ACHN (cell line): ENCODE results near the gene ADAMTS13.

Experiments used
- DNase-seq: peaks from one replicate; pipeline ENCODE4 v3.0.0-alpha.2; 2015
- in situ Hi-C: cut with HindIII; loops from 2 replicates; pipeline ENCODE4 v1.10.0; 2017; ENCODE audit warnings: low sequenced_read_pairs, low pct_ligation_motif_present, low pct_unique_long_range_greater_than_20kb

Gene ADAMTS13

GRCh38 chr9:133417541-133418461 lies 4.4 kb upstream of the ADAMTS13 start, which contains the start of gene REXO4:
Gene REXO4, minus strand, starts transcription at chr9:133418010. Its CDS starts 166 bp downstream, at chr9:133417844.
- in situ Hi-C loops: no loop called here
- peak; percentile 79 for DNase-seq

- no peak for DNase-seq
- in situ Hi-C loops: no loop called here
These were observed 3.2 kb upstream of the ADAMTS13 start for GRCh38 chr9:133419005-133419404.

GRCh38 chr9:133420392-133420827 lies 1.8 kb upstream of the ADAMTS13 start:
- no peak for DNase-seq
- in situ Hi-C loops: no loop called here

- no peak for DNase-seq
- in situ Hi-C loops: no loop called here
These were observed 1.0 kb downstream of the ADAMTS13 start for GRCh38 chr9:133423216-133423615.

GRCh38 chr9:133424187-133424586 lies 2.0 kb downstream of the ADAMTS13 start:
- DNase-seq: no peak
- in situ Hi-C loops: no loop called here

- in situ Hi-C loops: no loop called here
- DNase-seq: no peak
These were observed 3.0 kb downstream of the ADAMTS13 start for GRCh38 chr9:133425049-133425632.

GRCh38 chr9:133426011-133426410 lies 3.8 kb downstream of the ADAMTS13 start:
- in situ Hi-C loops: no loop called here

GRCh38 chr9:133427658-133428348 lies 5.6 kb downstream of the ADAMTS13 start:
- in situ Hi-C loops: no loop called here
- no peak for DNase-seq

More at GRCh38 chr9:133426011-133426410, 3.8 kb downstream of the ADAMTS13 start:
- no peak for DNase-seq

- peak; percentile 5 for DNase-seq
- in situ Hi-C loops: no loop called here
These were observed 6.5 kb downstream of the ADAMTS13 start for GRCh38 chr9:133428617-133429101.

- DNase-seq: no peak
- in situ Hi-C loops: no loop called here
These were observed 7.0 kb downstream of the ADAMTS13 start for GRCh38 chr9:133429214-133429613.

- in situ Hi-C loops: no loop called here
- no peak for DNase-seq
These were observed 7.5 kb downstream of the ADAMTS13 start for GRCh38 chr9:133429641-133430161.

- in situ Hi-C loops: no loop called here
- no peak for DNase-seq
These were observed 8.1 kb downstream of the ADAMTS13 start for GRCh38 chr9:133430244-133430643.

- no peak for DNase-seq
- in situ Hi-C loops: no loop called here
These were observed 11.2 kb downstream of the ADAMTS13 start for GRCh38 chr9:133433351-133433843.

- in situ Hi-C loops: no loop called here
- no peak for DNase-seq
These were observed 14.5 kb downstream of the ADAMTS13 start for GRCh38 chr9:133436681-133437080.

GRCh38 chr9:133437753-133438531 lies 15.8 kb downstream of the ADAMTS13 start:
- in situ Hi-C loops: no loop called here
- DNase-seq: no peak

GRCh38 chr9:133439337-133439736 lies 17.2 kb downstream of the ADAMTS13 start:
- in situ Hi-C loops: no loop called here
- no peak for DNase-seq

GRCh38 chr9:133440874-133441273 lies 18.7 kb downstream of the ADAMTS13 start:
- DNase-seq: no peak
- in situ Hi-C loops: no loop called here

- DNase-seq: no peak
- in situ Hi-C loops: no loop called here
These were observed 19.4 kb downstream of the ADAMTS13 start for GRCh38 chr9:133441571-133441970.
